IMR-90 (cell line): ENCODE results near the gene ACTR5.

Source experiments
- CEBPB ChIP-seq: IDR thresholded peaks from 2 replicates; pipeline ENCODE4 v1.6.1; 2012; ENCODE audit warnings: low read depth, low read length, improper control_type of control experiment
- ELK1 ChIP-seq: fragments of 150-350 bp; IDR thresholded peaks from 2 replicates; pipeline ENCODE4 v1.6.1; 2016; ENCODE audit warnings: low read depth, mild to moderate bottlenecking, low read length, moderate library complexity, borderline replicate concordance
- FOS ChIP-seq: fragments of 150-350 bp; IDR thresholded peaks from 2 replicates; pipeline ENCODE4 v1.6.1; 2016; ENCODE audit warnings: low read depth, low read length
- POLR2A ChIP-seq: IDR thresholded peaks from 2 replicates; pipeline ENCODE4 v1.6.1; 2012; ENCODE audit warnings: mild to moderate bottlenecking, low read depth, low read length
- SMC3 ChIP-seq: fragments of 150-350 bp; IDR thresholded peaks from 2 replicates; pipeline ENCODE4 v1.6.1; 2016; ENCODE audit warnings: low read depth, mild to moderate bottlenecking, antibody characterized with exemption, low read length, moderate library complexity
- TF ChIP-seq, protein P1 (sequence below): conservative IDR thresholded peaks from 2 replicates; pipeline ENCODE4 v1.5.1; 2012; ENCODE audit warnings: mild to moderate bottlenecking, low read depth, low read length, improper control_type of control experiment

DNA sequence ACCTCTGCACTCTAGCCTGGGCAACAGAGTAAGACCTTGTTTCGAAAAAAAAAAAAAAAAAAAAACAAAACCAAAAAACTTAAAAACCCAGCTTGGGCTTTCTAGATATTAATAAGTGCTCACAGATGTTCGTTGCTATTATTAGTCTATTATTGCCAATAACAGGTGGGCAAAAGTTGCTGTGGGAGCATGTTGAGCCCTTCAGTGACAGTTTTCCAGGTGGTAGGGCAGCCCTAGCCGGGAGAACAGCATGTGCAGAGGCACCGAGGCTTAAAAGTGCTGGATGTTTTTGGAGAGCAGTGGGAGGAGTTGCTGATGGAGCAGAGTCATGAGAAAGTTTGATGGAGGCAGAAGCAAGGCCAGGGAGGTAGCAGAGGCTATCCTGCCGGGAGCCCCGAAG lies 61.7 kb downstream of the ACTR5 start:
- TF ChIP-seq, protein P1, sequence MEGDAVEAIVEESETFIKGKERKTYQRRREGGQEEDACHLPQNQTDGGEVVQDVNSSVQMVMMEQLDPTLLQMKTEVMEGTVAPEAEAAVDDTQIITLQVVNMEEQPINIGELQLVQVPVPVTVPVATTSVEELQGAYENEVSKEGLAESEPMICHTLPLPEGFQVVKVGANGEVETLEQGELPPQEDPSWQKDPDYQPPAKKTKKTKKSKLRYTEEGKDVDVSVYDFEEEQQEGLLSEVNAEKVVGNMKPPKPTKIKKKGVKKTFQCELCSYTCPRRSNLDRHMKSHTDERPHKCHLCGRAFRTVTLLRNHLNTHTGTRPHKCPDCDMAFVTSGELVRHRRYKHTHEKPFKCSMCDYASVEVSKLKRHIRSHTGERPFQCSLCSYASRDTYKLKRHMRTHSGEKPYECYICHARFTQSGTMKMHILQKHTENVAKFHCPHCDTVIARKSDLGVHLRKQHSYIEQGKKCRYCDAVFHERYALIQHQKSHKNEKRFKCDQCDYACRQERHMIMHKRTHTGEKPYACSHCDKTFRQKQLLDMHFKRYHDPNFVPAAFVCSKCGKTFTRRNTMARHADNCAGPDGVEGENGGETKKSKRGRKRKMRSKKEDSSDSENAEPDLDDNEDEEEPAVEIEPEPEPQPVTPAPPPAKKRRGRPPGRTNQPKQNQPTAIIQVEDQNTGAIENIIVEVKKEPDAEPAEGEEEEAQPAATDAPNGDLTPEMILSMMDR = no peak
- no peak for TF ChIP-seq ELK1
- TF ChIP-seq SMC3 = no peak
- no peak for TF ChIP-seq CEBPB
- no peak for TF ChIP-seq FOS
- TF ChIP-seq POLR2A = no peak
